Fibroblast of lung (primary cell): ENCODE results near the gene TYW1.

Experiments used
- EZH2 ChIP-seq: IDR thresholded peaks from 2 replicates; pipeline ENCODE4 v1.5.1; 2012; ENCODE audit warnings: low read length, control low read depth, mild to moderate bottlenecking; ENCODE audit errors: missing control alignments
- TF ChIP-seq, protein P1 (sequence below), 2 donors: IDR thresholded peaks in 1 of 2; conservative IDR thresholded peaks in 1 of 2; 1 replicate in 1 of 2; 2 replicates in 1 of 2; pipeline ENCODE4 v1.5.1; 2011 to 2012; ENCODE audit warnings: low read length in 2 of 2, control low read depth in 1 of 2, inconsistent platforms in 1 of 2, low read depth in 1 of 2, mild to moderate bottlenecking in 1 of 2

DNA sequence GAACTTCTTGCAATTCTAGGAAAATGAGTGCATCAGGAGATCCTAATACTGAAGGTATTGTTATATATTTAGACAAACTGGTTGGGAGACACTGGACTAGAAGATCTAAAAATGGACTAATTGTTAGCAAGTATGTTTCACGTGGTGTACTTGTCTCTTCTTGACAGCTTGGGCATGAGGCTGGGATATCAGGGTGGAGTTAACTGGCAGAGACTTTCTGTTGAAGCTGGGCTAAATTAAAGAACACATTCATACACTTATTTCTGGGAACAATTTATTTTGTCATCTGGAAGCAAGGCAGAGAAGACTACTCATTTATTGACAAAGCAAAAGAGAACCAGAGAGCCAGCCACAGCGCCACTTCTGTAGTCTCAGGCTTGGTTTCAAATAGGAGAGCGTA is 25.9 kb downstream of the TYW1 start:
- TF ChIP-seq, protein P1, sequence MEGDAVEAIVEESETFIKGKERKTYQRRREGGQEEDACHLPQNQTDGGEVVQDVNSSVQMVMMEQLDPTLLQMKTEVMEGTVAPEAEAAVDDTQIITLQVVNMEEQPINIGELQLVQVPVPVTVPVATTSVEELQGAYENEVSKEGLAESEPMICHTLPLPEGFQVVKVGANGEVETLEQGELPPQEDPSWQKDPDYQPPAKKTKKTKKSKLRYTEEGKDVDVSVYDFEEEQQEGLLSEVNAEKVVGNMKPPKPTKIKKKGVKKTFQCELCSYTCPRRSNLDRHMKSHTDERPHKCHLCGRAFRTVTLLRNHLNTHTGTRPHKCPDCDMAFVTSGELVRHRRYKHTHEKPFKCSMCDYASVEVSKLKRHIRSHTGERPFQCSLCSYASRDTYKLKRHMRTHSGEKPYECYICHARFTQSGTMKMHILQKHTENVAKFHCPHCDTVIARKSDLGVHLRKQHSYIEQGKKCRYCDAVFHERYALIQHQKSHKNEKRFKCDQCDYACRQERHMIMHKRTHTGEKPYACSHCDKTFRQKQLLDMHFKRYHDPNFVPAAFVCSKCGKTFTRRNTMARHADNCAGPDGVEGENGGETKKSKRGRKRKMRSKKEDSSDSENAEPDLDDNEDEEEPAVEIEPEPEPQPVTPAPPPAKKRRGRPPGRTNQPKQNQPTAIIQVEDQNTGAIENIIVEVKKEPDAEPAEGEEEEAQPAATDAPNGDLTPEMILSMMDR (conservative IDR thresholded peaks at IDR 0.05 in 1 of 2, IDR thresholded peaks at IDR 0.05 in 1 of 2; ENCODE audit: low read depth in 1 of 2, low read length in 2 of 2): no peak
- TF ChIP-seq EZH2: no peak
